Measurements from ENCODE around the gene MROH2A. TPM values are rescaled to one million over a fixed set of nuclear protein-coding genes. Genes with fewer than 3 reads are reported as not detected.

Gene MROH2A
- total RNA-seq, 4 donors from 2014 or later: not detected

- no peak for TF ChIP-seq CTCF (IDR thresholded peaks at IDR 0.05; ENCODE audit: low read depth)
Observed at GRCh38 chr2:233837694-233838229, 59.6 kb downstream of the MROH2A start.

GRCh38 chr2:233838251-233838650, 60.1 kb downstream of the MROH2A start:
- TF ChIP-seq CTCF (IDR thresholded peaks at IDR 0.05; ENCODE audit: low read depth): no peak

GRCh38 chr2:233838726-233839446, 60.8 kb downstream of the MROH2A start:
- TF ChIP-seq CTCF (IDR thresholded peaks at IDR 0.05; ENCODE audit: low read depth): no peak

GRCh38 chr2:233839447-233839820, 61.3 kb downstream of the MROH2A start:
- no peak for TF ChIP-seq CTCF (IDR thresholded peaks at IDR 0.05; ENCODE audit: low read depth)

- TF ChIP-seq CTCF (IDR thresholded peaks at IDR 0.05; ENCODE audit: low read depth): no peak
Observed at GRCh38 chr2:233840520-233840919, 62.4 kb downstream of the MROH2A start.

GRCh38 chr2:233841183-233841582, 63.1 kb downstream of the MROH2A start:
- no peak for TF ChIP-seq CTCF (IDR thresholded peaks at IDR 0.05; ENCODE audit: low read depth)

GRCh38 chr2:233844064-233844807, 66.1 kb downstream of the MROH2A start:
- TF ChIP-seq CTCF (IDR thresholded peaks at IDR 0.05; ENCODE audit: low read depth): no peak
